Stimulated activated CD4-positive, alpha-beta T cell treated with anti-CD3 and anti-CD28 coated beads, Interleukin-15, amount 100 ng/mL, for 1 hour (primary cell): ENCODE data around the gene SH3GLB2.
"Not testable (repeated sequence)": the region's sequence is repeated elsewhere in the genome, so short reads cannot be mapped to it uniquely, and the experiment has no call there.

Source experiments
- DNase-seq, 2 donors: peaks; one replicate each; pipeline ENCODE4 v3.0.0-alpha.2; 2020; ENCODE audit warnings: low read depth in 1 of 2, low spot score in 1 of 2

Gene SH3GLB2

DNA sequence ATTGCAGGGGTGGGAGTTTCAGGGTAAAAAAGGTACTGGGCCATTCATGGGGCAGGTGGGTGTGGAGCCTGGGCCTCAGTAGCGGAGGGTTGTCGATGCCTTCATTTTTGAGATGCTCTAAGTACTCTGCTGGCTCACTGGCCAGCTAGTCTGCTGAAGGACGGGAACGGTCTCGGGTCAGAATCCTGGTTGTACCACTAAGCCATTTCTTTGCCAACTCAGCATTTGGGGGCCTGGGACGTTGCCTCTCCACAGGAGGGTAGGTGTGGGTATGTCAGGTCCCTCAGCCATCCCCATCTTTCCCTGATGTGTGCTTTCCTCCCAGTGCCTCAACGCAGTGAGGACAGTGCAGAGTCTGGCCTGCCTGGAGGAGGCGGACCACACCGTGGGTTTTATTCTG lies 25.1 kb downstream of the SH3GLB2 start:
- DNase-seq = no peak

DNA sequence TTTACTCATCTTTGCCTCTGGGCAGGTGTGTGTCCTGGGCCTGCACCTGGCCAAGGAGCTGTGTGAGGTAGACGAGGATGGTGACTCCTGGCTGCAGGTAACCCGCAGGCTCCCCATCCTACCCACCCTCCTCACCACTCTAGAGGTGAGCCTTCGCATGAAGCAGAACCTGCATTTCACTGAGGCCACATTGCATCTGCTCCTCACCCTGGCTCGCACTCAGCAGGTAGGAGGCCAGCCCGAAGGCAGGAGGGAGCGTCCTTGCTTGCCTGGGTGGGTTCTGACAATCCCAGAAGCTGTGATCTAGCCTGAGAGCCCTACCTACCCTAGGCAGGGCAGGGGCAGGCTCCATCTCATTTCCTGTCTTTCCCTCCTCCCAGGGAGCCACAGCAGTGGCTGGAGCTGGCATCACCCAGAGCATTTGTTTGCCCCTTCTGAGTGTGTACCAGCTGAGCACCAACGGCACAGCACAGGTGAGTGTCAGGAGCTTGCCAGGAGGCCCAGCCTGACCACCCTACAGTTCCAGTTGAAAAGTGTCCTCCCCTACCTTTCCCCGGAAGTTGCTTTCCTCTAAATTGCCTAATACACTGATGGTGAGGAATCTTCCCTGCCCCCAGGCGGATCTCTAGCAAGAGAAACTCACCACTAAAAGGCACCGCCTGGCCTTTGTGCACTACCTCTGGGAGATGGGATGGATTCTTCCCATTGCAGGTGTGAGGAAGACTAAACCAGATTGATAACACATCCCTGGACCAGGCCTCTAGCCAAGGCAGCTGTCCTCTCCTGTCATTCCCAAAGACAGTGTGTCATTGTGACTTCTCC lies 26.4 kb downstream of the SH3GLB2 start:
- no peak for DNase-seq

DNA sequence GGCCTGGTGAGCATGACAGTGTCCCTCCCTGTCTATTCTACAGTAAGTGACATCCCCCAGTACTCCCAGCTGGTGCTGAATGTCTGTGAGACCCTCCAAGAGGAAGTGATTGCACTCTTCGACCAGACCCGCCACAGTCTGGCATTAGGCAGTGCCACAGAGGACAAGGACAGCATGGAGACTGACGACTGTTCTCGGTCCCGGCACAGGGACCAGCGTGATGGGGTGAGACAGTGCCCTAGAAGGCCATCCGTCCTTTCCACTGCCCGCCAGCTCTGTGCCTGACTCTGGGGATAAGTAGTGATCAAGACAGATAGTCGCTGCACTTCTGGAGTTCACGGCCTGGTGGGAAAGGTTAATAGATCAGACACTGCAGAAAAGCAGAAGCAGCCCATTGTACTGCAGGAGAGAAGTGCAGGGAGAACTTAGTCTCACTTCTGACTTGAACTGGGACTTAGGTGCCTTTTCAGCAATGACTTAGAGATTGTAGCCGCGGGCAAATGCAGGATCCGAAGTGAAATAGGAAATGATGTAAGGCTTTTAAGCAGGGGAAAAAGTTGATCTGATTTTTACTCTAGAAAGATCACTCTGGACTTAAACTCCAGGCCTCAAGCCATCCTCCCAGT lies 28.4 kb downstream of the SH3GLB2 start:
- no peak for DNase-seq

DNA sequence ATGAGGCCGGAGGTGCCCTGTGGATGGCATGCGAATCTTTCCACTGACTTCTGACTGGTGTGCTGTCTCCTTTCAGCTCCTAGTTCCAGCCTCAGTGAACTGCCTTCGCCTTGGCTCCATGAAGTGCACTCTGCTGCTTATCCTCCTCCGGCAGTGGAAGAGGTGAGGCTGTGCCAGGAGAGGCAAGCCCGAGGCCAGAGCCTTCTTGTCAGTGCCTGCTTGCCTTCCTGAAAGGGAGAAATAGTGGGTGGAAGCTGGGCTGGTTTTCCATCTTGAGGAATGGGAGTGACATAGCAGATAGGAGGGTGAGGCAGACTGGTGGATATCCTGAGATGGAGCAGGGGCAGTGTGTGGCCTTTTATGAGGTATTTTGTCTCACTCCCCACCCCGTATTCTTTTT lies 29.7 kb downstream of the SH3GLB2 start:
- no peak for DNase-seq

DNA sequence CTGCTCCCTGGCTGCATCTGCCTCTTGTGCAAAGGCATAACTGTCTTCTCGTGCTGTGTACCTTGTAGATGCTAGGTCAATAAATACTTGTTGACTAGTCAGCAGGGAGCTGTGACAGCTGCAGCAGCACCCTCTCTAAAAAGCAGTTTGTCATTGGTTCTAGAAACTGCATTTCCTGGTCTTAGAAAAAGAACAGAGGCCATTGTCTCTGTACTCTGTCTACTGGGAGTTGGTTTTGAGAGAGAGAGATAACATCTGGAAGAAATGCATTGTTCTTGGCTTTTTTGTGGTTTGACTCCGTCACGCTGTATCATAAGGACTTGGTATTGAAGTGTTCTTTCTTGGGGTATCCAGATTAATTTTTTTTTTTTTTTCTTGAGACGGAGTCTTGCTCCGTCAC lies 32.3 kb downstream of the SH3GLB2 start:
- no peak for DNase-seq

DNA sequence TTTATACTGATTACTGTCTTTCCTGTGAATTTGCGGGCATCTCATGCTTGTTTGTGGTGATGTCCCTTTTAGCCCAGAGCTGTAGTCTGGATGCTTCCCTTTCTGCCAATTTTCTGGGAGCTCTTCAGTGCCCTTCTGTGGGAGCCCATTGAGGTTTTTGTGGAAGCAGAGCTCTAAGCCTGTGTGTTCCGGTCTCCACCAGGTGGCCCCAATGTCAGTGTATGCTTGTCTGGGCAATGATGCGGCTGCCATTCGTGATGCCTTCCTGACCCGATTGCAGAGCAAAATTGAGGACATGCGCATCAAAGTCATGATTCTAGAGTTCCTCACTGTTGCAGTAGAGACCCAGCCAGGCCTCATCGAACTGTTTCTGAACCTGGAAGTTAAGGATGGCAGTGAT lies 35.1 kb downstream of the SH3GLB2 start:
- DNase-seq = no peak

DNA sequence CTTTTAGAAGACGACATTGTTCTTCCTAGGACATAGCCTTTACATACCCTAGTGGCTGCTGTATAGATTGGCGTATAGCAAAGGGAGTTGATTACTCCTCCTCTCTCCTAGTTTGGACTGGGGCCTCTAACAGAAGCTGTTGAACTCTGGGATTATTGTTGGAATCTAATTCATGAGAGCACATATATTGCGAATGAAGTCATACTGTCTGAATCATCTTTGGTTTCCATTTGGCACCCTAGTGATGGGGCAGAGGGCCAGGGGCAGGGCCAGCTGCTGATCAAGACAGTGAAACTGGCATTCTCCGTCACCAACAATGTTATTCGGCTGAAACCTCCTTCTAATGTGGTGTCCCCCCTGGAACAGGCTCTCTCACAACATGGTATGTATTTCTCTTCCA lies 40.3 kb downstream of the SH3GLB2 start:
- DNase-seq = no peak

DNA sequence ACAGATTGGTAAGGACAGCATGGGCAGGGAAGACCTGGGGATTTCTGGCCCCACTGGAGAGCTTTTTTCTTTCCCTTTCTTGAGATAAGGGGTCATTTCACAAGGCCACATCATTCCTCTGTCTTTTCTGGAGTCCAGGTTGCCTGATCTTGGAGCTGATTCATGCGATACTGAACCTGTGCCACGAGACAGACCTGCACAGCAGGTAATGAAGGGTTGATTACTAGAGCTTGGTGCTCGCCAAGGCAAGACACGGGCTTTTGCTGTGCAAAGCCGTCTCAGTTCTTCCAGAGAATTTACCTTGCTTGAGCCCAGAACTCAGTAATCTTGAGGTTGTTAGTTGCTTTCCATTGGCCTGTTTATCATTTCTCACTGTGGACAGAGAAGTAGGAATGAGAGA lies 41.5 kb downstream of the SH3GLB2 start:
- DNase-seq = no peak

DNA sequence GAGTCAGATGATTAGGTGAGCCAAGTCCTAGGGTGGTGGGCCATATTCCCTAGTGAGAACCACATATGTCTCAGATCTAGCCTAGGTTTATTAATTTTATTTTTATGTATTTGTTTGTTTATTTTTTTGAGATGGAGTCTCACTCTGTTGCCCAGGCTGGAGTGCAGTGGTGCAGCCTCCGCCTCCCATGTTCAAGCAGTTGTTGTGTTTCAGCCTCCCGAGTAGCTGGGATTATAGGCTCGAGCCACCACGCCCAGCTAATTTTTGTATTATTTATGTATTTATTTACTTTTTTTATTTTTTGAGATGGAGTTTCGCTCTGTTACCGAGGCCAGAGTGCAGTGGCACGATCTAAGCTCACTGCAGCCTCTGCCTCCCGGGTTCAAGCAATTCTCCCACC lies 44.6 kb downstream of the SH3GLB2 start:
- DNase-seq = no peak

DNA sequence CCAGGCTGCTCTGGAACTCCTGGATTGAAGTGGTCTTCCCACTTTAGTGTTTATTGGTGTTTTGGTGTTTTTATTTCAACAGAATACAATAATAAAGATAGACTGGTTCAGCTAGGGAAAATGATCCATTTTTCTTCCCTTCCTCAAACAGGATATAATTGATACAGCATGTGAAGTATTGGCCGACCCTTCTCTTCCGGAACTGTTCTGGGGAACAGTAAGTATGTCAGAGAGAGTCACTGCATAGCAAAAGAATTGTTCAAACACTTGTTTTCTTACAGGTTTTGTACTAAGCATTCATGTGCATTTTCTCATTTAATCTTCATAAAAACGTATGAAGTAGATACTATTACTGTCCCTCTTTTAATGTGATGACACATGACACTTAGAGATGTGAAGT lies 49.0 kb downstream of the SH3GLB2 start:
- DNase-seq = no peak

DNA sequence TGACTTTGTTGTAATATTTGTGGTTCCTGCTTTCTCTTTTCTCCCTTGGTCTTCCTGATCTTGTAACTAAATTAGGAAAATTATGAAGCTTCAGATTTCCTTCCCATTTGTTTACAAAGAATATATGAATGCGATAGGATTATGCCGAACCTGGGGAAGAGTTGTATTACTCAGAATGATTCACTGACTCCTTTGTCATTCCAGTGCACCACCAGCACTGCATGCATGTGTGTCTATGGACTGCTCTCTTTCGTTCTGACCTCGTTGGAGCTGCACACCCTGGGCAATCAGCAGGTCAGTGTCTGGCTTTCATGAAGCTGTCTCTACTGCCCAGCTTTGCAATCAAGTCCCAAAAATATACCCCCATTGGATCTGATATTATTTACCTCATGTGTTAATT lies 55.2 kb downstream of the SH3GLB2 start:
- DNase-seq = no peak

DNA sequence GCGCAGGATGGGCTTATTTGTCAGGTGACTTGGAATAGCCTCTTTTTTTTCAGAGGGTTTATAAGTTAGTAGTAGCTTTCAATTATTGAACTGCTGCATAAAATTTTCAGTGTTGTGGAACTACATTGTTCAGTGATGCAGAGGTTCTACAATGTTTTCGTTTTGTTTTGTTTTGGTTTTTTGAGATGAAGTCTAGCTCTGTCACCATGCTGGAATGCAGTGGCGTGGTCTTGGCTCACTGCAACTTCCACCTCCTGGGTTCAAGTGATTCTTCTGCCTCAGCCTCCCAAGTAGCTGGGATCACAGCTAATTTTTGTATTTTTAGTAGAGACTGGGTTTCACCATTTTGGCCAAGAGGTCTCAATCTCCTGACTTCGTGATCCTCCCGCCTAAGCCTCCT lies 58.6 kb downstream of the SH3GLB2 start:
- DNase-seq = no peak

DNA sequence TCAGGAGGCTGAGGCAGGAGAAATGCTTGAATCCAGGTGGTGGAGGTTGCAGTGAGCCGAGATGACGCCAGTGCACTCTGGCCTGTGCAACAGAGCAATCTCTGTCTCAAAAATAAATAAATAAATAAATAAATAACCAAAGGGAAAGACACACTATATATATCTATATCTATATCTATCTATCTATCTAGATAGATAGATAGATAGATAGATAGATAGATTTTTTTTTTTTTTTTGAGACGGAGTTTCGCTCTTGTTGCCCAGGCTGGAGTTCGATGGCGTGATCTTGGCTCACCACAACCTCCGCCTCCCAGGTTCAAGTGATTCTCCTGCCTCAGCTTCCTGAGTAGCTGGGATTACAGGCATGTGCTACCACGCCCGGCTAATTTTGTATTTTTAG lies 66.7 kb downstream of the SH3GLB2 start:
- DNase-seq = not testable (repeated sequence)
